Colon (tissue), 2 donors: Measurements from ENCODE around the gene PRKAA1.
"Not testable (repeated sequence)": the region's sequence is repeated elsewhere in the genome, so short reads cannot be mapped to it uniquely, and the experiment has no call there.

Source experiments
- FAIRE-seq: peaks from 2 replicates; lab custom pipeline; 2012; peaks lifted over from hg19 to GRCh38; lab: Jason Lieb, UNC
- donor health status: control.
- donor health status: control.

PRKAA1 gene

GRCh38 chr5:40720069-40720468, 78.1 kb downstream of the PRKAA1 start:
- FAIRE-seq: peak; percentile 87

- no peak for FAIRE-seq
These were observed 80.9 kb downstream of the PRKAA1 start for GRCh38 chr5:40717281-40717680.

- no peak for FAIRE-seq
These were observed 81.6 kb downstream of the PRKAA1 start for GRCh38 chr5:40716590-40716989.

- FAIRE-seq: no peak
These were observed 82.2 kb downstream of the PRKAA1 start for GRCh38 chr5:40716000-40716399.

- no peak for FAIRE-seq
These were observed 84.2 kb downstream of the PRKAA1 start for GRCh38 chr5:40714001-40714400.

GRCh38 chr5:40710575-40710974, 87.6 kb downstream of the PRKAA1 start:
- not testable (repeated sequence) for FAIRE-seq
